ENCODE results near the gene FAM53B.

Gene FAM53B

GRCh38 chr10:124725791-124726190 is 18.4 kb downstream of the FAM53B start:
- no peak for DNase-seq

GRCh38 chr10:124725171-124725631 is 19.0 kb downstream of the FAM53B start:
- DNase-seq = no peak

DNA sequence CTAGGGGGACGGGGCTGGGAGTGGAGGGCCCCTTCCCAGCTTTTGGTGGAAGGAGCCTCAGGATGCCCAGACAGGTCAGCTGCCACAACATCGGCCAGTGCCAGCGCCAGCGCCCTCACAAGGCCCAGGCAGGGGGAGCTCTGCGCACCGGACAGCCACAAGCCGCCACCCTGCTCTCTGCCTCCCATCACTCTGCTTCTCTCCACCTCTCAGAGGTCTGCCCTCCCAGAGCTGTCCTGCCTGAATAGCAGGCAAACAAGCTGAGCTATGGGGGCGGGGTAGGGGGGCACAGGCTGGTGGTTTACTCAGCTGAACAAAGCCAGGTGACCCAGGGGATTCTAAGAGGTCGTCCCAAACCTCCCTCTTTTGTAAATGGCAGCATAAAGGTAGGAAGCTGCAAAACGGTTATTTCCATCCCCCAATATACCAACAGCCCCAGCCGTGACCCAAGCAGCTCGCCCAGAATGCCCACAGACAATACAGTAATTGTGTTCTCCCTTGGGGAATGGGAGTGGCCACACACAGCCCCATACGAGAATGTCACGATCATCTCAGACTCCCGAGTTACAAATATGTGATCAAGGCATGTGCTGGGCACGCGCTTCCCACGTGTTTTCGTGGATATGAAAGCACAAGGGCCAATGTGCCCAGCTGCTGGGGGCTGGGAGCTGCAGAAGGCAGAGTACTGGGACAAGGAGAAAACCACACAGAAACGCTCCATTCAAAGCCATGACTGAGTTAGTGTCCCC is 19.7 kb downstream of the FAM53B start:
- no peak for DNase-seq

GRCh38 chr10:124723826-124724225 is 20.4 kb downstream of the FAM53B start:
- DNase-seq = no peak

DNA sequence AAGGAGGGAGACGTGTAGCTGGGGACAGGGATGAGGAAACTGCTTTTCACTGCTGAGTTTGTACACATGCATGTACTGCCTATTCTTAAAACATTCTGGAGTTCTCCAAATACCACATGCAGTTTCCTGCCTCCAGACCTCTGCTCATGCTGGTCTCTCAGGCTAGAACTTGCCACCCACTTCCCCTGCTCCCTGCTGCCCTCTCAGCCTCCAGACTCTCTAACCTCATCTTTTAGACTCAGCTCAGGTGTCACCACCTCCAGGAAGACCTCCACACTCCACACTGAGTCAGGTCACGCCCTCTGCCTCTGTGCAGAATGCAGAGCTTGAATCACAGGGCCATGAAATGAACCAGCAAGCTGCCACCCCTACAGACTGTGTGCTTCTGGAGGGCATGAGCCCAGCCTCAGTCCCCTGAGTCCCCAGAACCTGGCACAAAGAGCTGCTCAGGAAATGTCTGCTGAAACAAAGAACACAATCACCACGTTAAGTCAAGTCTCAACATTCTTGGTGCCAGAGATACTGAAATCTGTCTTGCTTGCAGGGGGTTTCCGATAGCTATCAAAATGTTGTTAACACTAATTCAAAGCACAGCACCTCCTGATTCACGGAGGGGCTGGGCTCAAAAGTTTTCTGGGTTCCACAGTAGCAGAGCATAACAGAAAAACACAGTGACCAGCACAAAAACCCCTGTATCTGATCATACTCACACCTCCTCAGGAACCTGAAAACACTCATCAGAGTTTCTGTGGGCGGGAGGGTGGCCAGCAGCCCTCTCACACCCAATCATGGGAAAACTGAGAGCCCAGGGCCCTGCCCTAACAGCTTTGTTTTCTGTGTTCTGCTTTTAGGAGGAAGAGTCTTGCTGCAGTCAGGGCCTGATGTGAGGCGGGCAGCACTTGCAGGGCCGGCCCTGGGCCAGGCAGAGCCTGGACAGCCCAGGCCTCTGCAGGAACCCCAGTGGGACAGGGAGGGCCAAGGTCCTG is 21.1 kb downstream of the FAM53B start:
- DNase-seq = no peak

DNA sequence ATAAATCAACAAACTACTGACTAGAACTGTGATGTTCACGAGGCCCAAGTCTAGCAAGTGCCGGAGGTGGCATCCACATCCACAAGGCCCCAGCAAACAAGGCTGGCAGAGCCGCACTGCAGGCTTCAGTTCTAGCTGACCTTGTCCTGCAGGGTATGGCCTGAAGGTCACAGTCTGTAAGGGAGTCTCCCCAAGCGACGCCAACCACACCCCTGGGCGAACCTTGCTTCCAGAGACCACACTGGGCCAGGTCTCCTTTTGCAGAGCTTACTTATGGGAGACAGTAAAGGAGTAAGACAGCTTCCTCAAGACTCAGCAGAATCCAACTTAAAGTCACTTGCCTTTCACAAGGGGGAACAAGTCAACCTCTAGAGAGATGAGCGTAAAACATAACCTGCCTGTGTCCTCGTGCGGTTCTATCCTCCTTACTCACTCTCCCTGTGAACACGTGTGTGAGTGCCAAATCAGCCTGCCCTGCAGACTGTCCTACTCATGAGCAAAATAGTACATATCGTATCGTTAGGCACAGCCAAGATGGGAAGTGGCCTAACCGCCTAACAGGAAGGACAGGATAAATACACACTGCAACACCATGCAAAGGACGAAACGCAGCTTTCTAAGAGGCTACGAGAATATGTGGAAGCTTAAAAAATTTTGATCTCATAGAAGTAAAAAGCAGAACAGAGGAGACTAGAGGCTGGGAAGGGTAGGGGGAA is 22.7 kb downstream of the FAM53B start:
- no peak for DNase-seq

DNA sequence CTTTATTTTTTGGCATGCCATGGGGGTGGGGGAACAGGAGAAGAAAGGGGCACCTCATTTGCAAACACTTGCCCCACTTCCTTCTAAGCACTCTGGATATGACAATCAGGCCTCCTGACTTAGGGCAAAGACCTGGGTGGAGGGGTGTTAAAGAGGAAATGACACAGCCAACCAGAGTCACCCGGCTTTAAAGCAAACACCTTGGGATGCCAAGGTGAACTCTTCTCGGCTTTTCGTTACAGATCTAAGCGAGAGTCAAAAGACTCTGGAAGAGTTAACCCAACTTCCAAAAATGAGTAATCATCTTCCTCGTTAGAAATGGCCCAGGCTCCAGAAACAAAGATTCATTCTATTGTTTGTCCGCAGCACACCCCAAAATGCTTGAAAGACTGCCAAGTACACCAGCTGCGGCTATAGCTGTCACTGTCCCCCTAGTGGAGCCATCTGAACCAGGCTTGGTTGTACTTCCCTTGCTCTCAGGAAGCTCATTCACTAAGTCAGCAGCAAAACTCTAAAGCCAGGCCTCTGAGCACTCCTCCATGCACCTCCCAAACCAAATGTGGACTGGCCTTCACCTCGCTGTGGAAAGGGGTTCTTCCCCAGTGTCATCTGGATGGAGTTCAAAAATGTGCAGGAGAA is 24.8 kb downstream of the FAM53B start:
- DNase-seq = peak; percentile 68

- no peak for DNase-seq
These were observed 26.1 kb downstream of the FAM53B start for GRCh38 chr10:124717911-124718741.

GRCh38 chr10:124717041-124717757 is 27.0 kb downstream of the FAM53B start:
- no peak for DNase-seq

DNA sequence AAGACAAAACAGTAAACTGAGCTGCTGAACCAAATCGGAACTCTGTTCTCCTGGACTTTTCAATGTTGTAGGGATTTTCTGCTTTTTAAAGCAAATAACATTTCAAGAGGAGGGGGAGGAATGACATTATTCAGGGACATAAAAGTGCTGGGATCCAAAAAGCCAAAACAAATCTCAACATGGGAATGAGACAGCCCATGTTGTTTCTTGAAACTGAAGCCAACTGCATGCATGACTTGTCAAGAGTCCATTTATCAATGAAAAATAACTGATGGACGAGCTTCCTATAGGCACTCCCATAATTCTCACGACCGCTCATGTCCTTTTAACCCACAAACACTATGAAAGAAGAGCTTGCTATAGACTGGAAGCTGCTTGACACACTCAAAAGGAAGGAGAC is 27.8 kb downstream of the FAM53B start:
- DNase-seq = no peak

GRCh38 chr10:124715439-124715838 is 28.7 kb downstream of the FAM53B start:
- DNase-seq = no peak

GRCh38 chr10:124713679-124714255 is 30.4 kb downstream of the FAM53B start:
- DNase-seq = no peak

DNA sequence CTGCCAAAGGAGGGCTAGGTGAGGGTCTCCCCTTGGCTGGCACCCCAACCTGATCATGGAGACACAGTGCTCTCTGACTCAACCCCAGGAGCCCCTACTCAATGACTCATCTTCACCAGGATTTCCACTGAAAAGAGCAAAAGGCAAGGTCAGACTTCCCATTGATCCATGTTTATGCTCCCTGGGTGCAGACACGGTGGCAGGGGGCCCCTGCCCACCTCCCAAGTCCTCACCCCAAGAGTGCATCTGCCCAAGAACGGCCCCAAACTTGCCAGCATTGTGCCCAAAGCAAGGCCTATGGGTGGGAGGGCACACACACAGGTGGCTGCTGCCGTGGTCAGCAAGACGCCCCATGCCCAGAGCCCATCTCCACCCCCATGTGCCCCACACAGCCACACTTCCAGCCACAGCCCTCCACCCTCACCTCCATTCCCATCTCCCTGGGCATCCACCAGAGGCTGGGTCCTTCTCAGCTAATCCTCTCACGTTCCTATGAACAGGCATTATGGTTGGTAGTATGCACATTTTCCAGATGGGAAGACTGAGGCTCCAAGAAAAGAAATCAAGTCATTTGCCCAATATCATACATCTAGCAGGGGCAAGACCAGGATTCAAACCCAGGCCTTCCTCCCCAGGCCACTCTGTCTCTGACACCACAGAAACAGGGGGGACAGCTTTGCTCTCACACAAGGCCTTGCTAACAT is 31.3 kb downstream of the FAM53B start:
- DNase-seq = no peak

GRCh38 chr10:124711145-124711544 is 33.0 kb downstream of the FAM53B start:
- no peak for DNase-seq

- no peak for DNase-seq
These were observed 33.8 kb downstream of the FAM53B start for GRCh38 chr10:124710266-124710881.

- no peak for DNase-seq
These were observed 34.3 kb downstream of the FAM53B start for GRCh38 chr10:124709861-124710260.

DNA sequence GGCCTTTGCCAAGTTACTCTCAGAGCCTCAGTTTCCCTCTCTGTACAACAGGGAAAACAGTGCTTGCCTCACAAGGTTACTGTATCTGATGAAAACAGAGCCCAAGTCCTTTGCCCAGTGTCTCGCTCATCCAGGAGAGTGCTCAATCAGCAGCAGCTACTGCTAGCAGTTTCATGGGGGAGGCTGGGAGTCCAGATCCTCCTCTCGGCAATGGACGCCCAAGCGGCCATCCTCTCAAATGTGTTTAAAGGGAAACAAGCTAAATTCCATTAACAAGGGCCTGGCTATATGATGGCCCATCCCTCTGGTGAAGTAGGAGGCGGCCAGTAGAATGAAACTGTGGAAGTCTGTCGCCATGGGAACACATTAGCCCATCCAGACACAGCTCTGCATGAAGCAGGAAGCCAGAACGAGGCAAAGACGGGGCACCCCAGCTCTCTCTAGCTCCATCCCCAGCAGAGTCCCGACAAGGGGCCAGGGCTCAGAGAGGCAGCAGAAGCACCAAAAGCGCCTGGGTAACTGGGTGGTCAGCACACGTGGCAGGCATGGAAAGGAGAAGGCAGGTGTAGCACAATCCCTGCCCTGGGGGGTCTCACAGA is 35.2 kb downstream of the FAM53B start:
- DNase-seq = peak; percentile 45

DNA sequence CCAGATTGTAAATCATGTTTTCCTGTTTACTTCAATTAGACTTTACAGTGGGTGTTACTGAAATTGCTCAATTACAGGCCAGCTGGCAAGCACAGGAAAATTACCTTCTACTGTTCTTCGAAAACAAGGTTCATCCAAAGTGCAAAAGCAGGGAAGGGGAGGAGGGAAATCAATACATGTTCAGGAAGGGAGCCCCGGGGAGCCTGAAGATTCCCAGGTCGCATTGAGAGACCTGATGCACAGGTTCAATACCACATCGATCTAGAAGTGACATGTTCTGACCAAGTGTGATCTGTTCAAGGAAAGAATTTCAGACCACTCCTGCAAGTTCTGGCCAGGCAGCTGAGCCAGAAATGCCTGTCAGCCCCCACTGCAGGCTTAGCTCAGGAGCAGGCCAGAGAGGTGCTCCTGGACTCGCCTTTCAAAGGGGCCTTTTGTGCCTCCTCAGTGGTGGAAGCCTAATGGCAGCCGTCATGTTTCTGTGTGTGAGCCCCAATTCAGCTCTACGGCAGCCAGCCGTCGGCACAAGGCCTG is 35.9 kb downstream of the FAM53B start:
- DNase-seq = peak; percentile 71

GRCh38 chr10:124707551-124707950 is 36.6 kb downstream of the FAM53B start:
- no peak for DNase-seq
